HepG2 (cell line): ENCODE data around the gene WDR82. TPM values are rescaled to one million over a fixed set of nuclear protein-coding genes. Genes with fewer than 3 reads are reported as not detected.
A peak's percentile ranks its signal among the peaks of the same experiment; 100 is the strongest.

Experiments
- BORCS8-MEF2B ChIP-seq: sonication (generic); formaldehyde crosslinking; IDR thresholded peaks from 2 replicates; pipeline ENCODE4 v1.8.0; 2022; ENCODE audit warnings: mild to moderate bottlenecking, missing genetic modification reagents
- FOXA1 ChIP-seq, 2 experiments: fragments of 450-650 bp in 1 of 2; sonication (generic) in 1 of 2; formaldehyde crosslinking in 1 of 2; IDR thresholded peaks; 2 replicates each; pipeline versions ENCODE4 v1.4.0 to v1.6.1; 2016 to 2020; ENCODE audit warnings: missing genetic modification reagents in 1 of 2
- KLF6 ChIP-seq: IDR thresholded peaks from 2 replicates; pipeline ENCODE4 v1.8.0; 2016; ENCODE audit warnings: missing biosample characterization, missing genetic modification reagents
- MZF1 ChIP-seq: sonication (generic); formaldehyde crosslinking; IDR thresholded peaks from 2 replicates; pipeline ENCODE4 v1.8.1; 2023; ENCODE audit warnings: mild to moderate bottlenecking, missing genetic modification reagents, borderline replicate concordance
- SALL2 ChIP-seq: sonication (generic); formaldehyde crosslinking; IDR thresholded peaks from 2 replicates; pipeline ENCODE4 v1.8.1; 2023; ENCODE audit warnings: mild to moderate bottlenecking, missing genetic modification reagents, inconsistent platforms
- SKIL ChIP-seq: sonication (generic); formaldehyde crosslinking; IDR thresholded peaks from 2 replicates; pipeline ENCODE4 v1.8.0; 2022; ENCODE audit warnings: missing genetic modification reagents, mild to moderate bottlenecking, moderate library complexity, borderline replicate concordance
- SMAD3 ChIP-seq: sonication (generic); formaldehyde crosslinking; IDR thresholded peaks from 2 replicates; pipeline ENCODE4 v1.4.0; 2020; ENCODE audit warnings: missing genetic modification reagents
- SNAPC2 ChIP-seq: sonication (generic); formaldehyde crosslinking; IDR thresholded peaks from 2 replicates; pipeline ENCODE4 v1.8.1; 2022; ENCODE audit warnings: mild to moderate bottlenecking, missing genetic modification reagents
- TBX2 ChIP-seq: sonication (generic); formaldehyde crosslinking; IDR thresholded peaks from 2 replicates; pipeline ENCODE4 v1.5.0; 2020; ENCODE audit warnings: missing genetic modification reagents, mild to moderate bottlenecking, borderline replicate concordance
- XBP1 ChIP-seq: sonication (generic); formaldehyde crosslinking; IDR thresholded peaks from 2 replicates; pipeline ENCODE4 v1.5.0; 2020; ENCODE audit warnings: missing genetic modification reagents
- ZBTB26 ChIP-seq: IDR thresholded peaks from 2 replicates; pipeline ENCODE4 v1.6.1; 2016; ENCODE audit warnings: missing compliant biosample characterization, missing genetic modification reagents, borderline replicate concordance
- ZHX1 ChIP-seq: sonication (generic); formaldehyde crosslinking; IDR thresholded peaks from 2 replicates; pipeline ENCODE4 v1.8.1; 2022; ENCODE audit warnings: low read depth, mild to moderate bottlenecking, missing genetic modification reagents
- ZNF12 ChIP-seq: sonication (generic); formaldehyde crosslinking; IDR thresholded peaks from 2 replicates; pipeline ENCODE4 v1.5.0; 2020; ENCODE audit warnings: missing genetic modification reagents
- ZNF251 ChIP-seq: sonication (generic); formaldehyde crosslinking; IDR thresholded peaks from 2 replicates; pipeline ENCODE4 v1.9.0; 2021; ENCODE audit warnings: mild to moderate bottlenecking, missing genetic modification reagents
- ZNF343 ChIP-seq: sonication (generic); formaldehyde crosslinking; IDR thresholded peaks from 2 replicates; pipeline ENCODE4 v1.4.0; 2020; ENCODE audit warnings: mild to moderate bottlenecking, missing genetic modification reagents
- ZNF441 ChIP-seq: sonication (generic); formaldehyde crosslinking; IDR thresholded peaks from 2 replicates; pipeline ENCODE4 v1.7.0; 2021; ENCODE audit warnings: missing genetic modification reagents, borderline replicate concordance
- ZNF609 ChIP-seq: sonication (generic); formaldehyde crosslinking; IDR thresholded peaks from 2 replicates; pipeline ENCODE4 v1.4.0; 2020; ENCODE audit warnings: mild to moderate bottlenecking, missing genetic modification reagents, borderline replicate concordance
- polyA plus RNA-seq, 8 experiments: library from polyadenylated mRNA; depleted of rRNA in 3 of 8; stranded (reverse) in 7 of 8; unstranded in 1 of 8; fragments of >200 nt; fragmentation: Illumina TruSeq in 4 of 8; extraction: Trizol in 4 of 8; gene quantifications; 2 replicates each; pipeline versions ENCODE4 v1.2.1 to v1.2.3, GENCODE V29; 2011 to 2016; ENCODE audit warnings: low read depth in 4 of 8, missing spikeins in 1 of 8, mixed read lengths in 1 of 8; ENCODE audit not compliant: insufficient read depth in 1 of 8
- total RNA-seq, 5 experiments: library from RNA; depleted of rRNA; stranded (reverse); fragments of >200 nt; fragmentation: Illumina TruSeq; extraction: Trizol; gene quantifications; 2 replicates each; pipeline ENCODE4 v1.2.3, GENCODE V29; 2016; ENCODE audit warnings: low read depth in 1 of 5

The WDR82 gene
- total and polyA plus RNA-seq, 2 of the 13 experiments (the other 11 are each of a cell fraction or from before 2014, with no cell fraction given), result 39.1 to 59.5 TPM

GRCh38 chr3:52290596-52291507 lies 12.4 kb upstream of the WDR82 start (continued):
- TF ChIP-seq ZHX1 (CRISPR knock-in tag), result no peak
- TF ChIP-seq ZNF609 (CRISPR knock-in tag), result peak; percentile 16
- 0 out of 2 replicates have a peak, but pooled peaks have one; percentile 23 for TF ChIP-seq SNAPC2 (CRISPR knock-in tag)
- TF ChIP-seq SKIL, result 0 out of 2 replicates have a peak, but pooled peaks have one; percentile 11
- 0 out of 2 replicates have a peak, but pooled peaks have one; percentile 11 for TF ChIP-seq ZNF441 (CRISPR knock-in tag)
- no peak for TF ChIP-seq SMAD3 (CRISPR knock-in tag)
- TF ChIP-seq ZNF12 (CRISPR knock-in tag), result no peak
- 0 out of 2 replicates have a peak, but pooled peaks have one; percentile 24 for TF ChIP-seq ZNF251 (CRISPR knock-in tag)
- TF ChIP-seq KLF6, result no peak
- no peak for TF ChIP-seq FOXA1 (IDR thresholded peaks at IDR 0.05)
- no peak for TF ChIP-seq FOXA1 (CRISPR knock-in tag; IDR thresholded peaks at IDR 0.05)
- TF ChIP-seq SALL2, result 0 out of 2 replicates have a peak, but pooled peaks have one; percentile 6
- TF ChIP-seq XBP1 (CRISPR knock-in tag), result no peak
- TF ChIP-seq TBX2 (CRISPR knock-in tag), result 0 out of 2 replicates have a peak, but pooled peaks have one; percentile 14
- TF ChIP-seq ZNF343 (CRISPR knock-in tag), result no peak
- no peak for TF ChIP-seq ZBTB26 (CRISPR knock-in tag)
- no peak for TF ChIP-seq BORCS8-MEF2B (CRISPR knock-in tag)
- 0 out of 2 replicates have a peak, but pooled peaks have one; percentile 10 for TF ChIP-seq MZF1 (CRISPR knock-in tag)
